WTC11 (cell line): Measurements from ENCODE around the gene TNP2. TPM values are rescaled to one million over a fixed set of nuclear protein-coding genes. Genes with fewer than 3 reads are reported as not detected.

Experiments used
- AR ChIP-seq: fragments of 250-450 bp; sonication (Bioruptor Pico); IDR thresholded peaks from 2 replicates; pipeline ENCODE4 v1.9.0; 2021; ENCODE audit warnings: mild to moderate bottlenecking
- ARID4B ChIP-seq: sonication (generic); formaldehyde crosslinking; IDR thresholded peaks from 2 replicates; pipeline ENCODE4 v1.8.0; 2023; ENCODE audit warnings: missing genetic modification reagents, mild to moderate bottlenecking, borderline replicate concordance
- CDX4 ChIP-seq: fragments of 250-450 bp; sonication (Bioruptor Pico); IDR thresholded peaks from 2 replicates; pipeline ENCODE4 v1.9.0; 2021; ENCODE audit warnings: moderate library complexity, mild to moderate bottlenecking, inconsistent platforms, borderline replicate concordance
- EMX1 ChIP-seq: fragments of 250-450 bp; sonication (Bioruptor Pico); IDR thresholded peaks from 2 replicates; pipeline ENCODE4 v1.8.0; 2021; ENCODE audit warnings: mild to moderate bottlenecking
- FOXP4 ChIP-seq: sonication (generic); formaldehyde crosslinking; IDR thresholded peaks from 2 replicates; pipeline ENCODE4 v1.8.0; 2022; ENCODE audit warnings: mild to moderate bottlenecking, missing genetic modification reagents
- IRF2 ChIP-seq: sonication (generic); formaldehyde crosslinking; IDR thresholded peaks from 2 replicates; pipeline ENCODE4 v1.8.0; 2022; ENCODE audit warnings: low read depth, missing genetic modification reagents, borderline replicate concordance
- MAX ChIP-seq: sonication (generic); formaldehyde crosslinking; IDR thresholded peaks from 2 replicates; pipeline ENCODE4 v1.8.0; 2022; ENCODE audit warnings: mild to moderate bottlenecking, missing genetic modification reagents
- PRDM15 ChIP-seq: sonication (generic); formaldehyde crosslinking; IDR thresholded peaks from 2 replicates; pipeline ENCODE4 v1.8.0; 2022; ENCODE audit warnings: missing genetic modification reagents
- PRRX2 ChIP-seq: fragments of 250-450 bp; sonication (Bioruptor Pico); IDR thresholded peaks from 2 replicates; pipeline ENCODE4 v1.8.0; 2021; ENCODE audit warnings: mild to moderate bottlenecking
- SP1 ChIP-seq: sonication (generic); formaldehyde crosslinking; conservative IDR thresholded peaks from 2 replicates; pipeline ENCODE4 v1.8.1; 2022; ENCODE audit warnings: missing genetic modification reagents
- USF2 ChIP-seq: sonication (generic); formaldehyde crosslinking; IDR thresholded peaks from 2 replicates; pipeline ENCODE4 v1.8.1; 2023; ENCODE audit warnings: mild to moderate bottlenecking, missing genetic modification reagents, moderate library complexity
- ZNF263 ChIP-seq: sonication (generic); formaldehyde crosslinking; IDR thresholded peaks from 2 replicates; pipeline ENCODE4 v1.8.1; 2022; ENCODE audit warnings: low read depth, mild to moderate bottlenecking, moderate library complexity, missing genetic modification reagents
- total RNA-seq: library from RNA; stranded (reverse); gene quantifications from 3 replicates; pipeline ENCODE4 v1.2.3, GENCODE V29; 2021
- TF ChIP-seq, protein P1 (sequence below): sonication (generic); formaldehyde crosslinking; conservative IDR thresholded peaks from 2 replicates; pipeline ENCODE4 v1.8.1; 2023; ENCODE audit warnings: mild to moderate bottlenecking, low read depth, missing genetic modification reagents, moderate library complexity
- TF ChIP-seq, protein P2 (sequence below): fragments of 200-600 bp; IDR thresholded peaks from 2 replicates; pipeline ENCODE4 v1.8.0; 2022; ENCODE audit warnings: antibody characterized with exemption

Gene TNP2
- total RNA-seq, 1 experiment from 2014 or later = not detected

DNA sequence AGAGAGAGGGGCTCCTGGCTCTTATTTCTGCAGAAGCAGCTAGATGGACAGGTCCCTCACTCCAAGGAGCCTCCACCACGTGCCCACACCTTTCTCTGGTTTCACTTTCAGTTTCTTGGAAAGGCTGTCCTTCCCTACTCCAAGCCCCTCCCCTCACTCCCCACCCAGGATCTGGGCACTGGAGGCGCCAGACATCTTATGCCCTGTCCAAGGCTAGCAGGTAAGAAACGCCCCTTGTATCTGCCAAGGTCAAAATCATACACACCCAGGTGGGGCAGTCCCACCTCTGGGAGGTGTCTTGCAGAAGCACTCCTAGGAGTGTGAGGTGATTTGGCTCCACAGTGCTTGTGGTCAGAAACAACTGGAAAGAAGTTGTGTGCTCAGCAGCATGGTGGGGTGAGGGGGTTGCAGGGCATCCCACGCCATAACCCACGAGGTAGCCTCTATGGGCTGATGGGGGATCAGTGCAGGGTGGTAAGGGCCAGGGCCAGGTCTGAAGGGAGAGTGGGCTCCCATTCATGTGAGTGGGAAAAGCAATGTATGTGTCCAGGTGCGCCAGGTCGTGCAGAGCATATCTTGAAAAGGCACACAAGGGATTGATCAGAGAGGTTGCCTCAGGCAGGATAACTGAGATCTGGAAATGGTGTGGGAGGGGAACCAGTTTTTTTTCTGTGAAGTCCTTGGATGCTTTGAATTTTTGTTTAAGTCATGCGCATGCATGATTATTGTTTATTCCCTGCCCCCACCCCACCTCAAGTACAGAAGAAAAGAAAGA is 43.8 kb upstream of the TNP2 start (continued):
- no peak for TF ChIP-seq AR
- TF ChIP-seq, protein P1, sequence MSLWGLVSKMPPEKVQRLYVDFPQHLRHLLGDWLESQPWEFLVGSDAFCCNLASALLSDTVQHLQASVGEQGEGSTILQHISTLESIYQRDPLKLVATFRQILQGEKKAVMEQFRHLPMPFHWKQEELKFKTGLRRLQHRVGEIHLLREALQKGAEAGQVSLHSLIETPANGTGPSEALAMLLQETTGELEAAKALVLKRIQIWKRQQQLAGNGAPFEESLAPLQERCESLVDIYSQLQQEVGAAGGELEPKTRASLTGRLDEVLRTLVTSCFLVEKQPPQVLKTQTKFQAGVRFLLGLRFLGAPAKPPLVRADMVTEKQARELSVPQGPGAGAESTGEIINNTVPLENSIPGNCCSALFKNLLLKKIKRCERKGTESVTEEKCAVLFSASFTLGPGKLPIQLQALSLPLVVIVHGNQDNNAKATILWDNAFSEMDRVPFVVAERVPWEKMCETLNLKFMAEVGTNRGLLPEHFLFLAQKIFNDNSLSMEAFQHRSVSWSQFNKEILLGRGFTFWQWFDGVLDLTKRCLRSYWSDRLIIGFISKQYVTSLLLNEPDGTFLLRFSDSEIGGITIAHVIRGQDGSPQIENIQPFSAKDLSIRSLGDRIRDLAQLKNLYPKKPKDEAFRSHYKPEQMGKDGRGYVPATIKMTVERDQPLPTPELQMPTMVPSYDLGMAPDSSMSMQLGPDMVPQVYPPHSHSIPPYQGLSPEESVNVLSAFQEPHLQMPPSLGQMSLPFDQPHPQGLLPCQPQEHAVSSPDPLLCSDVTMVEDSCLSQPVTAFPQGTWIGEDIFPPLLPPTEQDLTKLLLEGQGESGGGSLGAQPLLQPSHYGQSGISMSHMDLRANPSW (CRISPR knock-in tag) = no peak
- TF ChIP-seq MAX (CRISPR knock-in tag) = peak; percentile 60; the same call in 1 of the 2 replicates
- TF ChIP-seq CDX4 (CRISPR knock-in tag) = no peak
- no peak for TF ChIP-seq ZNF263 (CRISPR knock-in tag)
- no peak; the same call in 1 of the 2 replicates for TF ChIP-seq SP1
- peak; percentile 70 for TF ChIP-seq USF2 (CRISPR knock-in tag)
- no peak for TF ChIP-seq PRRX2
- TF ChIP-seq FOXP4 (CRISPR knock-in tag) = 0 out of 2 replicates have a peak, but pooled peaks have one; percentile 37
- no peak for TF ChIP-seq EMX1 (CRISPR knock-in tag)
- TF ChIP-seq PRDM15 (CRISPR knock-in tag) = no peak
- TF ChIP-seq ARID4B (CRISPR knock-in tag) = no peak
- TF ChIP-seq IRF2 (CRISPR knock-in tag) = peak; percentile 83; the same call in 1 of the 2 replicates
- TF ChIP-seq, protein P2, sequence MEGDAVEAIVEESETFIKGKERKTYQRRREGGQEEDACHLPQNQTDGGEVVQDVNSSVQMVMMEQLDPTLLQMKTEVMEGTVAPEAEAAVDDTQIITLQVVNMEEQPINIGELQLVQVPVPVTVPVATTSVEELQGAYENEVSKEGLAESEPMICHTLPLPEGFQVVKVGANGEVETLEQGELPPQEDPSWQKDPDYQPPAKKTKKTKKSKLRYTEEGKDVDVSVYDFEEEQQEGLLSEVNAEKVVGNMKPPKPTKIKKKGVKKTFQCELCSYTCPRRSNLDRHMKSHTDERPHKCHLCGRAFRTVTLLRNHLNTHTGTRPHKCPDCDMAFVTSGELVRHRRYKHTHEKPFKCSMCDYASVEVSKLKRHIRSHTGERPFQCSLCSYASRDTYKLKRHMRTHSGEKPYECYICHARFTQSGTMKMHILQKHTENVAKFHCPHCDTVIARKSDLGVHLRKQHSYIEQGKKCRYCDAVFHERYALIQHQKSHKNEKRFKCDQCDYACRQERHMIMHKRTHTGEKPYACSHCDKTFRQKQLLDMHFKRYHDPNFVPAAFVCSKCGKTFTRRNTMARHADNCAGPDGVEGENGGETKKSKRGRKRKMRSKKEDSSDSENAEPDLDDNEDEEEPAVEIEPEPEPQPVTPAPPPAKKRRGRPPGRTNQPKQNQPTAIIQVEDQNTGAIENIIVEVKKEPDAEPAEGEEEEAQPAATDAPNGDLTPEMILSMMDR = no peak
